Activated CD8-positive, alpha-beta memory T cell treated with anti-CD3 and anti-CD28 coated beads for 4 hours (primary cell): ENCODE measurements around the gene ZNF549.
A peak's percentile ranks its signal among the peaks of the same experiment; 100 is the strongest.

ENCODE experiments used
- DNase-seq, 2 donors: peaks; one replicate each; pipeline ENCODE4 v3.0.0-alpha.2; 2020; ENCODE audit warnings: low read depth in 2 of 2

The ZNF549 gene

GRCh38 chr19:57566396-57567265 is 39.5 kb downstream of the ZNF549 start:
- DNase-seq: no peak

GRCh38 chr19:57570707-57571106 is 43.6 kb downstream of the ZNF549 start:
- DNase-seq: no peak

DNA sequence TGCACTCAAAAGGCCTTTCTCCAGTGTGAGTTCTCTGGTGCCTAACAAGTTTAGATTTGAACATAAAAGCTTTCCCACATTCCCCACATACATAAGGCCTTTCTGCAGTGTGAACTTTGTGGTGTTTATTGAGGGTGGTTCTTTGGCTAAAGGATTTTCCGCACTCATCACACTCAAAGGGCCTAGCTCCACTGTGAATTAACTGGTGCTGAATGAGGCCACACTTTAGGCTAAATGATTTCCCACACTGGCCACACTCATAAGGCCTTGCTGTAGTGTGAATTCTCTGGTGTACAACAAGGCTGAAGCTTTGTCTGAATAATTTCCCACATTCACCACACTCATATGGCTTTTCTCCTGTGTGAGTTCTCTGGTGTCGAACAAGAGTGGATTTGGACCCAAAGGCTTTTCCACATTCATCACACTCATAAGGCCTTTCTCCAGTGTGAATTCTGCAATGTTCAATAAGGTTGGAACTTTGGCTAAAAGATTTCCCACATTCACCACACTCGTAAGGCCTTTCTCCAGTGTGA is 45.3 kb downstream of the ZNF549 start:
- no peak for DNase-seq

DNA sequence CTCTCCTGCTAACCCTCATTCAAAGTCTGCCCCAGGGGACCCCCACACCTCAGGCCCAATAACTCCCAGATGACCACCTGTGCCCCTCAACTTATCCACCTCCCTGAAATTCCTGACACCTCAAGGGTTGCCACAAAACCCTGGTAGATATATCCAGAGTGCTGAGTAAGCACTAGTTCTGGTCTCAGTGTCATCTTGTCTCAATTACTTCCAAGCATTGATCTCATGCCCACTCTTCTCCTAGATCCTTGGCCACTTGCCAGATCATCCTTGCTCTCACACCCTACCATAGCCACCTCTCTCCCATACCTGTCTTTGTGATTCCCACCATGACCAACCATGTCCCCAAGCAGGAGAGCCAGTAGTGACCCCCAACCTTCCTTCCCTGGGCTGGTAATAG is 49.5 kb downstream of the ZNF549 start:
- no peak for DNase-seq

- DNase-seq: peak; percentile 87 to 95
Measured at GRCh38 chr19:57578487-57579205, 51.5 kb downstream of the ZNF549 start, which contains the start of gene ZNF416. TSS of gene ZNF416 (minus strand) at chr19:57578911. CDS start at chr19:57578704, 207 bp downstream.

DNA sequence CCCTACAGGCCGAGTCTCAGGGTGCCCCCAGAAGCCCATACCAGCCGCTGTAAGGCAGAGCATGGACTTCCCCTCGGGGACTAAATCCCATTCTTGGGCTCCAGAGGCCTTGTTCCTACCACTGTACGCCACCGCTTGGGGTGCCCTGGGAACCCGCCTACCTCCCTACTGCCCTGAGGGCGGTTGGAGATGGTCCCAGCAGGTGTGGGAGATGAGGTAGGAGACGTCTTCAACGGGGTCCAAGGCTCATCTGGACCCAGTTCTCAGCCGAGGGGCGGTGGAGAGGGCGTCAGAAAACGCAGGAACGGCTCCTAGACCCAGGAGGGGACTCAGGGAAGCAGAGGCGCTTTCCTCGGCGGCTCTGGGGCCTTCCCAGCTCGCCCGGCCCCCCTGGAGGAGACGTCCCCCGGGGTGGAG is 56.0 kb downstream of the ZNF549 start:
- no peak for DNase-seq

DNA sequence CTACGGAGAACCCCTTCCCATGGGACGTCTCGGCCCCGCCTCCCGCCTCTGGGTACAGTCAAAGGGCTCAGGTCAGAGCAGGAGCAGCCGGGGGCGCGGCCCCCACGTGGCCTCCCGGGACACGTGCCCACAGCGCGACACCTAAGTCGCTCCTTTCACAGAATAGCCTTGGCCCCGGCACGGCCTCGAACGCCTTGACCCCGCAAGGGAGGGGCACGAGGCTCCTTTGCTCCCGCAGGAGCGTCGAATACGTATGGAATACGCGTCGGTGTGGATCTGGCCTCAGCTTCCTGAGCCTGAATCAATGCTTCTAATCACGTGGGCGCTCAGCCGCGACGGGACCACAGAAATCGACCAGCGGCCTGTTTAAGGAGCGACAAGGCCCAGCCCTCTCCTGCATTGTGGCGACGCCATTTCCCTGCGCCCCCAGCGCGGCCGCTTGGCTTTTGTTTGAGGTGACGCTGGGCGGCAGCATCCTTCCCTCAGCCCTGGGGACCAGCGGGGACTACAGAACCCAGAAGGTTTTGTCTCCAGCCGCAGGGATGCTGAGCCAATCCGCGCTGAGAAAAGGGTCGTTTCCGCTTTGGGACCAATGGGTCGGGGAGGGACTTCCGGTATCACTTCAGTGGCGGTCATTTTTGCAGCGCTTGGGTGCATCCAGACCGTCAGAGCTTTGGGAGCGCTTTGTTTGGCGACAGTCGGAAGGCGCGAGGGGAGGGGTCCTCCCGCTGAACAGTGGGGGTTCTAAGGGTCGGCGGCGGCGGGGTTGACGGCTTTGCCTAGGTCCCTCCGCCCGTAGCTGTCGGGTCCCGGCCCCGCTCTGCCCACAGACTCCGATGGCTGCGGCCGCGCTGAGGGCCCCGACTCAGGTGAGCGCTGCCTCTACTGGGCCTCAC is 56.6 kb downstream of the ZNF549 start, which contains the start of gene ZIK1:
TSS of gene ZIK1 (plus strand) at position 625 of the 896 bp plus-strand sequence. CDS start at position 837, 212 bp downstream.
- peak; percentile 78 to 84 for DNase-seq

GRCh38 chr19:57587529-57587928 is 60.4 kb downstream of the ZNF549 start:
- DNase-seq: no peak

- DNase-seq: no peak
Measured at GRCh38 chr19:57599377-57599760, 72.2 kb downstream of the ZNF549 start.

GRCh38 chr19:57599761-57600383 is 72.7 kb downstream of the ZNF549 start, which contains the start of gene ZNF530:
TSS of gene ZNF530 (plus strand) at chr19:57599885. CDS start at chr19:57604346, 4,461 bp downstream.
- peak; percentile 72 to 76 for DNase-seq

DNA sequence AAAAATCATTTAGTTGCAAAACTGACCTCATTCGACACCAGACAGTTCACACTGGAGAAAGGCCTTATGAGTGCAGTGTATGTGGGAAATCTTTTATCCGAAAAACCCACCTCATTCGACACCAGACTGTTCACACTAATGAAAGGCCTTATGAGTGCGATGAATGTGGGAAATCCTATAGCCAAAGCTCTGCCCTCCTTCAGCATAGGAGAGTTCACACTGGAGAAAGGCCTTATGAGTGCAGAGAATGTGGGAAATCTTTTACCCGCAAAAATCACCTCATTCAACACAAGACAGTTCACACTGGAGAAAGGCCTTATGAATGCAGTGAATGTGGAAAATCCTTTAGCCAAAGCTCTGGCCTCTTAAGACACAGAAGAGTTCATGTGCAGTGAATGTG is 79.8 kb downstream of the ZNF549 start:
- DNase-seq: no peak
